ENCODE data around the gene SBNO2. TPM values are rescaled to one million over a fixed set of nuclear protein-coding genes. Genes with fewer than 3 reads are reported as not detected.
A peak's percentile ranks its signal among the peaks of the same experiment; 100 is the strongest.

SBNO2 gene
- total RNA-seq, 1 experiment from 2014 or later: 46.3 TPM

DNA sequence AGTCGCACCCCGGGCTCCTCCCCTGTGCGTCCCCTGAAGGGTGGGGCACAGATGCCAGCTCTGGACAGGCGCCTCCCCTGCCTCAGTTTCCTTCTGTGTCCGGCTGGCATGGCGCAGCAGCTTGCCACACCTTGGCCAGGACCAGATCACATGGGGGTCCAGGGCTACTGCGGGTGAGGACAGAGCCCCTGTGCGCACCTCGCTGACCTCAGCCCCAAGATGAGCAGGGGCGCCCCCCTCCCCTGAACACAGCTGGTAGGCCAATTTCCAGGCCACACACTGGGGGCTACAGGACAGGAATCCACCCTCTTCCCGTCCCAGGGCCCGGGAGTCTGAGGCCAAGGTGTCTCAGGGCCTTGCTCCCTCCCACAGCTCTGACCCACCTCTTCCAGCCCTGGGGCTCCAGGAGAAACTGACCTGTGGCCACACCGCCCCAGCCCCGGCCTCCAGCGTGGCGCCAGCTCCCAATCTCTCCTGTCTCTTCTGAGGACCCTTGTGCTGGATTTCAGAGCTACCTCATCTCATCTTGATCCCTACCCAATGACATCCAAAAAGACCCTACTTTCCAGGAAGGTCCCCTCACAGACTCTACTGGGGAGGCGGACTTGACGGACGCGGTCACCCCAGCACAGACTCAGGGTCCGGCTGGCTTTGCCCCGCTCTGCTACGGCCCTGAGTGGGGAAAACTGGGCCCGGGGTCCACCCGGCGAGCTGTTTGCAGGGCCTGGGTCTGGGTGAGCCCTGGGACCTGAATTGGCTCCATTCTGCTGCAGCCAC, 28.2 kb downstream of the SBNO2 start:
- Mint-ChIP-seq H3K27ac (peak overlapping the region in 2 of 3 experiments; percentile 82 to 95; a peak in 4 of 7 replicates), H3K36me3 (ENCODE audit: insufficient read depth in 1 of 3, low read depth in 3 of 3) (peaks cover 26 to 33% (median 31%) of the 10 kb centered on the region in 3 experiments), H3K27me3 (ENCODE audit: low read depth) (no peaks in the 10 kb centered on the region), H3K9me3 (peaks cover 0 to 4% of the 10 kb centered on the region in 2 experiments; a peak in 2 of 5 replicates), H3K4me3 (peak overlapping the region in 1 of 2 experiments; percentile 19; a peak in 1 of 5 replicates), H3K4me1 (peaks cover 0 to 18% of the 10 kb centered on the region in 2 experiments; a peak in 2 of 4 replicates)
- no peaks in the 10 kb centered on the region for H3K79me2 ChIP-seq (ENCODE audit: insufficient read depth, low read length)
- H3K79me1 ChIP-seq (ENCODE audit: insufficient read depth, low read depth, low read length, poor library complexity, severe bottlenecking): no peaks in the 10 kb centered on the region
- H3K4me2 ChIP-seq (ENCODE audit: insufficient read depth, insufficient read length, low read length): no peak overlapping the region
- H3K9me3 ChIP-seq (ENCODE audit: control insufficient read depth, low read depth, low read length): no peaks in the 10 kb centered on the region
- H3K23ac ChIP-seq (ENCODE audit: insufficient read length, low read depth, low read length): no peak overlapping the region
- TF ChIP-seq, protein P1, sequence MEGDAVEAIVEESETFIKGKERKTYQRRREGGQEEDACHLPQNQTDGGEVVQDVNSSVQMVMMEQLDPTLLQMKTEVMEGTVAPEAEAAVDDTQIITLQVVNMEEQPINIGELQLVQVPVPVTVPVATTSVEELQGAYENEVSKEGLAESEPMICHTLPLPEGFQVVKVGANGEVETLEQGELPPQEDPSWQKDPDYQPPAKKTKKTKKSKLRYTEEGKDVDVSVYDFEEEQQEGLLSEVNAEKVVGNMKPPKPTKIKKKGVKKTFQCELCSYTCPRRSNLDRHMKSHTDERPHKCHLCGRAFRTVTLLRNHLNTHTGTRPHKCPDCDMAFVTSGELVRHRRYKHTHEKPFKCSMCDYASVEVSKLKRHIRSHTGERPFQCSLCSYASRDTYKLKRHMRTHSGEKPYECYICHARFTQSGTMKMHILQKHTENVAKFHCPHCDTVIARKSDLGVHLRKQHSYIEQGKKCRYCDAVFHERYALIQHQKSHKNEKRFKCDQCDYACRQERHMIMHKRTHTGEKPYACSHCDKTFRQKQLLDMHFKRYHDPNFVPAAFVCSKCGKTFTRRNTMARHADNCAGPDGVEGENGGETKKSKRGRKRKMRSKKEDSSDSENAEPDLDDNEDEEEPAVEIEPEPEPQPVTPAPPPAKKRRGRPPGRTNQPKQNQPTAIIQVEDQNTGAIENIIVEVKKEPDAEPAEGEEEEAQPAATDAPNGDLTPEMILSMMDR (conservative IDR thresholded peaks at IDR 0.05): no peak
- H3K27ac ChIP-seq (ENCODE audit: insufficient read length, low read depth, low read length): no peak overlapping the region
- no peak overlapping the region for H2BK5ac ChIP-seq (ENCODE audit: insufficient read length, low read length)
- no peak overlapping the region for H4K91ac ChIP-seq (ENCODE audit: insufficient read length, low read depth, low read length)
- H2BK20ac ChIP-seq (ENCODE audit: low read depth, low read length, poor library complexity, severe bottlenecking): no peak overlapping the region
- H2AK5ac ChIP-seq (ENCODE audit: insufficient read length, low read length): no peak overlapping the region
- no peaks in the 10 kb centered on the region for H3K23me2 ChIP-seq (ENCODE audit: insufficient read length, low read depth, low read length, poor library complexity, severe bottlenecking)
- H2BK15ac ChIP-seq (ENCODE audit: low read depth, low read length): no peak overlapping the region
- H3K18ac ChIP-seq (ENCODE audit: insufficient read length, low read depth, low read length): no peak overlapping the region
- H3T11ph ChIP-seq (ENCODE audit: low read length): no peak overlapping the region
- H3K14ac ChIP-seq (ENCODE audit: insufficient read depth, low read length): no peak overlapping the region
- no peak overlapping the region for H4K5ac ChIP-seq (ENCODE audit: insufficient read length, low read depth, low read length)
- no peak overlapping the region for H4K8ac ChIP-seq (replicated peaks; ENCODE audit: insufficient read length, low read depth, low read length)
- H3K27me3 ChIP-seq (ENCODE audit: insufficient read depth, low read length): no peaks in the 10 kb centered on the region
- no peak overlapping the region; the same call in 1 of the 2 replicates for H3K4ac ChIP-seq (ENCODE audit: low read depth, low read length)
- no peak for DNase-seq
- no CpG with 5 or more reads among the region's 26 CpGs for WGBS (ENCODE audit: extremely low coverage, insufficient read length, low lambda C conversion rate)
- H3K56ac ChIP-seq (ENCODE audit: insufficient read length, low read depth, low read length): no peak overlapping the region
- H2BK120ac ChIP-seq (ENCODE audit: low read depth, low read length, poor library complexity, severe bottlenecking): no peak overlapping the region
- no peak overlapping the region for H2AFZ ChIP-seq (ENCODE audit: low read length)
- no peak overlapping the region for H3K9ac ChIP-seq (ENCODE audit: extremely low read depth, insufficient read length, low read length)
- H3K4me1 ChIP-seq (ENCODE audit: insufficient read depth, low read length): no peaks in the 10 kb centered on the region
- no peak overlapping the region for H2BK12ac ChIP-seq (ENCODE audit: insufficient read length, low read depth, low read length)
- no peaks in the 10 kb centered on the region for H4K20me1 ChIP-seq (ENCODE audit: control insufficient read depth, insufficient read depth, insufficient read length)
